ENCODE results near the gene UNC93B1.

The UNC93B1 gene

GRCh38 chr11:68004551-68005335 is 846 bp upstream of the UNC93B1 start:
- Histone ChIP-seq H3K27ac (no peak overlapping the region), H3K27me3 (replicated peaks) (no peaks in the 10 kb centered on the region), H3K36me3 (replicated peaks) (no peaks in the 10 kb centered on the region), H3K4me3 (ENCODE audit: low read depth, low read length) (no peak overlapping the region)
- in situ Hi-C loops (cut with HindIII; ENCODE audit: low pct_ligation_motif_present, low sequenced_read_pairs): no loop called here
- DNase-seq: no peak
- TF ChIP-seq CTCF (IDR thresholded peaks at IDR 0.05; ENCODE audit: low read depth, low read length, missing control alignments): no peak

GRCh38 chr11:68002938-68003845 is 705 bp downstream of the UNC93B1 start:
- DNase-seq: no peak
- no peaks in the 10 kb centered on the region for H3K27me3 ChIP-seq (replicated peaks)
- in situ Hi-C loops (cut with HindIII; ENCODE audit: low pct_ligation_motif_present, low sequenced_read_pairs): no loop called here
- no peak for TF ChIP-seq CTCF (IDR thresholded peaks at IDR 0.05; ENCODE audit: low read depth, low read length, missing control alignments)
- H3K36me3 ChIP-seq (replicated peaks): no peaks in the 10 kb centered on the region
- no peak overlapping the region for H3K27ac ChIP-seq
- peak overlapping the region; percentile 60 for H3K4me3 ChIP-seq (ENCODE audit: low read depth, low read length)

- no peak overlapping the region for H3K27ac ChIP-seq
- H3K4me3 ChIP-seq (ENCODE audit: low read depth, low read length): no peak overlapping the region
- no peak for DNase-seq
These were observed 1.3 kb downstream of the UNC93B1 start for GRCh38 chr11:68002575-68002937.

GRCh38 chr11:67999704-68000103 is 4.2 kb downstream of the UNC93B1 start:
- no peaks in the 10 kb centered on the region for H3K27me3 ChIP-seq (replicated peaks)

More at GRCh38 chr11:68002575-68002937, 1.3 kb downstream of the UNC93B1 start:
- in situ Hi-C loops (cut with HindIII; ENCODE audit: low pct_ligation_motif_present, low sequenced_read_pairs): no loop called here
- no peaks in the 10 kb centered on the region for H3K27me3 ChIP-seq (replicated peaks)
- TF ChIP-seq CTCF (IDR thresholded peaks at IDR 0.05; ENCODE audit: low read depth, low read length, missing control alignments): no peak
- no peaks in the 10 kb centered on the region for H3K36me3 ChIP-seq (replicated peaks)

GRCh38 chr11:67999201-67999629 is 4.7 kb downstream of the UNC93B1 start:
- no peak for DNase-seq
- Histone ChIP-seq H3K27me3 (replicated peaks) (no peaks in the 10 kb centered on the region), H3K27ac (no peak overlapping the region), H3K36me3 (replicated peaks) (peaks cover 2% of the 10 kb centered on the region), H3K4me3 (ENCODE audit: low read depth, low read length) (no peak overlapping the region)
- TF ChIP-seq CTCF (IDR thresholded peaks at IDR 0.05; ENCODE audit: low read depth, low read length, missing control alignments): no peak
- in situ Hi-C loops (cut with HindIII; ENCODE audit: low pct_ligation_motif_present, low sequenced_read_pairs): no loop called here

More at GRCh38 chr11:67999704-68000103, 4.2 kb downstream of the UNC93B1 start:
- Histone ChIP-seq H3K4me3 (ENCODE audit: low read depth, low read length) (no peak overlapping the region), H3K27ac (no peak overlapping the region), H3K36me3 (replicated peaks) (peaks cover 2% of the 10 kb centered on the region)
- in situ Hi-C loops (cut with HindIII; ENCODE audit: low pct_ligation_motif_present, low sequenced_read_pairs): no loop called here
- DNase-seq: no peak
- no peak for TF ChIP-seq CTCF (IDR thresholded peaks at IDR 0.05; ENCODE audit: low read depth, low read length, missing control alignments)

Measured in brain microvascular endothelial cell (primary cell).